Suprapubic skin (tissue), 4 donors: ENCODE measurements around the gene GPRC5B.

Experiments
- EP300 ChIP-seq: sonication (generic); formaldehyde crosslinking; IDR thresholded peaks from one replicate; pipeline ENCODE4 v1.6.1; 2017; ENCODE audit warnings: antibody characterized with exemption
- POLR2A ChIP-seq, 2 donors: fragments of 450-650 bp; IDR thresholded peaks; one replicate each; pipeline ENCODE4 v1.6.1; 2017; ENCODE audit warnings: antibody characterized with exemption in 2 of 2, mild to moderate bottlenecking in 2 of 2, moderate library complexity in 2 of 2
- POLR2AphosphoS5 ChIP-seq, 3 donors: sonication (generic); formaldehyde crosslinking; IDR thresholded peaks; one replicate each; pipeline ENCODE4 v1.6.1; 2017; ENCODE audit warnings: antibody characterized with exemption in 3 of 3
- TF ChIP-seq, protein P1 (sequence below), 2 donors: fragments of 200-600 bp in 1 of 2; fragments of 450-650 bp in 1 of 2; sonication (generic) in 1 of 2; IDR thresholded peaks; one replicate each; pipeline ENCODE4 v1.5.1; 2016 to 2019; ENCODE audit warnings: antibody characterized with exemption in 2 of 2, mild to moderate bottlenecking in 1 of 2, moderate library complexity in 1 of 2

DNA sequence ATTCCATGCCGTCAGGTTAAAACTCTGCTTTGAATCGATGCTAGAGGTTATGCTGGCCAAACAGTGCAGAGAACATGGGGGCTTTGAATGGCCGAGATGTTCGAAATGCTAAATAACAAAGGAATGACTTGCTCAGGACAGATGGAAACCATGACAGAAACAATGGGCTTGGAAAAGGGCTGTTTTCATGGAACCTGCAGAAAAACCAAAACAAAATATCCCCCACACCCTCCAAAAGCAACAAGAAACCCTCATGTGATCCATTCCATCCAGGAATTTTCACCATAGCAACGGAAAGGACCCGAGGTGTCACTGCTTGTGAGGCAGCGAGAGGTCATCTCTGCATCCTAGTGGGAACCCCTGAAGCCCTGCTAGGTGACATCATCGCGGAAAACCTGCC, 25.5 kb downstream of the GPRC5B start:
- TF ChIP-seq POLR2A (IDR thresholded peaks at IDR 0.05) (no peak), POLR2AphosphoS5 (IDR thresholded peaks at IDR 0.05) (no peak), EP300 (no peak)
- TF ChIP-seq, protein P1, sequence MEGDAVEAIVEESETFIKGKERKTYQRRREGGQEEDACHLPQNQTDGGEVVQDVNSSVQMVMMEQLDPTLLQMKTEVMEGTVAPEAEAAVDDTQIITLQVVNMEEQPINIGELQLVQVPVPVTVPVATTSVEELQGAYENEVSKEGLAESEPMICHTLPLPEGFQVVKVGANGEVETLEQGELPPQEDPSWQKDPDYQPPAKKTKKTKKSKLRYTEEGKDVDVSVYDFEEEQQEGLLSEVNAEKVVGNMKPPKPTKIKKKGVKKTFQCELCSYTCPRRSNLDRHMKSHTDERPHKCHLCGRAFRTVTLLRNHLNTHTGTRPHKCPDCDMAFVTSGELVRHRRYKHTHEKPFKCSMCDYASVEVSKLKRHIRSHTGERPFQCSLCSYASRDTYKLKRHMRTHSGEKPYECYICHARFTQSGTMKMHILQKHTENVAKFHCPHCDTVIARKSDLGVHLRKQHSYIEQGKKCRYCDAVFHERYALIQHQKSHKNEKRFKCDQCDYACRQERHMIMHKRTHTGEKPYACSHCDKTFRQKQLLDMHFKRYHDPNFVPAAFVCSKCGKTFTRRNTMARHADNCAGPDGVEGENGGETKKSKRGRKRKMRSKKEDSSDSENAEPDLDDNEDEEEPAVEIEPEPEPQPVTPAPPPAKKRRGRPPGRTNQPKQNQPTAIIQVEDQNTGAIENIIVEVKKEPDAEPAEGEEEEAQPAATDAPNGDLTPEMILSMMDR (IDR thresholded peaks at IDR 0.05) = no peak
